Measurements from ENCODE around the gene RNF123.

- TF ChIP-seq CTCF (IDR thresholded peaks at IDR 0.05) (no peak), POLR2A (IDR thresholded peaks at IDR 0.05) (no peak)
Measured at GRCh38 chr3:49648354-49649019, 40.9 kb upstream of the RNF123 start.
